ENCODE data around the gene WWOX.

DNA sequence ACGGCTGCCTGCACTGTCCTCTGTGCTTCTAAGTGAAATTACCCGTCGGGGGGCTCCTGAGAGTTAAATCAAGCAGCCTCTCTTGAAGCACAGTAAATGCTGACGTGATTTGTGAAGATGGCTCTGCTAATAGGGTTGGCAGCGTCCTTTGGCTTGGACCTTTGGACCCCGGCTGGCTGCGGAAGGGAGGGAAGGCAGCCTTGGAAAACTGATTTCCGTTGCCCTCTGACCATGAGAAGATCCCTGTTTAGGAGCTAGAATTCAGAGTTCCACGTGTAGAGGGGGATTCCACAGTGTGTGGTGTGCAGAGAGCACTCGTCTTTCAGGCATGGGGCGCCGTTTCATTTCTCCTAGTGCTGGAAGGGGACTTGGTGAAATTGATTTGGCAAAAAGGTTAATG lies 640.8 kb downstream of the WWOX start:
- TF ChIP-seq, protein P1, sequence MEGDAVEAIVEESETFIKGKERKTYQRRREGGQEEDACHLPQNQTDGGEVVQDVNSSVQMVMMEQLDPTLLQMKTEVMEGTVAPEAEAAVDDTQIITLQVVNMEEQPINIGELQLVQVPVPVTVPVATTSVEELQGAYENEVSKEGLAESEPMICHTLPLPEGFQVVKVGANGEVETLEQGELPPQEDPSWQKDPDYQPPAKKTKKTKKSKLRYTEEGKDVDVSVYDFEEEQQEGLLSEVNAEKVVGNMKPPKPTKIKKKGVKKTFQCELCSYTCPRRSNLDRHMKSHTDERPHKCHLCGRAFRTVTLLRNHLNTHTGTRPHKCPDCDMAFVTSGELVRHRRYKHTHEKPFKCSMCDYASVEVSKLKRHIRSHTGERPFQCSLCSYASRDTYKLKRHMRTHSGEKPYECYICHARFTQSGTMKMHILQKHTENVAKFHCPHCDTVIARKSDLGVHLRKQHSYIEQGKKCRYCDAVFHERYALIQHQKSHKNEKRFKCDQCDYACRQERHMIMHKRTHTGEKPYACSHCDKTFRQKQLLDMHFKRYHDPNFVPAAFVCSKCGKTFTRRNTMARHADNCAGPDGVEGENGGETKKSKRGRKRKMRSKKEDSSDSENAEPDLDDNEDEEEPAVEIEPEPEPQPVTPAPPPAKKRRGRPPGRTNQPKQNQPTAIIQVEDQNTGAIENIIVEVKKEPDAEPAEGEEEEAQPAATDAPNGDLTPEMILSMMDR (IDR thresholded peaks at IDR 0.05 in 8 of 11, conservative IDR thresholded peaks at IDR 0.05 in 3 of 11), result no peak
- TF ChIP-seq POLR2A (IDR thresholded peaks at IDR 0.05) (no peak), POLR2AphosphoS5 (IDR thresholded peaks at IDR 0.05) (no peak)
